HepG2 (cell line): ENCODE results near the gene C3orf85. TPM values are rescaled to one million over a fixed set of nuclear protein-coding genes. Genes with fewer than 3 reads are reported as not detected.

Experiments used
- ATAC-seq: fragments of 200-7000 bp; cut with Tn5 transposase; 3 replicates; pipeline ENCODE4 v1.9.1; 2020; ENCODE audit warnings: mild to moderate bottlenecking, moderate library complexity
- BruUV-seq: library from RNA; stranded (reverse); fragments of 400-500 nt; replicated peaks from 2 replicates; lab custom pipeline; 2021; lab: Mats Ljungman, UMichigan
- CTCF ChIA-PET: fragments of 300-600 bp; formaldehyde crosslinking; extraction: SDS; loops from one replicate; lab custom pipeline; 2021; ENCODE audit warnings: low total read pairs, inconsistent platforms, low intra/inter-chr PET ratio; lab: Yijun Ruan, JAX
- POLR2A ChIA-PET: fragments of 350-600 bp; sonication (Branson Sonifier 250); formaldehyde crosslinking; loops from one replicate; lab custom pipeline; 2020; ENCODE audit warnings: antibody characterized with exemption, inconsistent platforms; lab: Yijun Ruan, JAX
- DNase-seq: peaks from one replicate; pipeline ENCODE4 v3.0.0-alpha.2; 2015; ENCODE audit warnings: low spot score
- FAIRE-seq: peaks from 3 replicates; lab custom pipeline; 2011; peaks lifted over from hg19 to GRCh38; lab: Jason Lieb, UNC
- H2AFZ ChIP-seq: one replicate; pipeline ENCODE4 v1.6.1; 2011; ENCODE audit warnings: low read length, inconsistent platforms
- H3K27ac ChIP-seq: fragments of 300-600 bp; 3 replicates; pipeline ENCODE4 v1.8.0; 2011; ENCODE audit warnings: mixed run types, mild to moderate bottlenecking, mixed read lengths, low read length, inconsistent platforms; ENCODE audit not compliant: insufficient read depth; ENCODE audit errors: extremely low read length
- H3K27me3 ChIP-seq, 2 experiments: fragments of 200-600 bp in 1 of 2; 2 replicates in 1 of 2; 3 replicates in 1 of 2; pipeline versions ENCODE4 v1.6.0 to v1.8.0; 2011; ENCODE audit warnings: low read length in 2 of 2, mild to moderate bottlenecking in 2 of 2, moderate library complexity in 2 of 2, inconsistent platforms in 1 of 2; ENCODE audit not compliant: insufficient read depth in 2 of 2, control insufficient read depth in 1 of 2
- H3K36me3 ChIP-seq, 2 experiments: fragments of 200-600 bp in 1 of 2; replicated peaks in 1 of 2; 2 replicates in 1 of 2; 3 replicates in 1 of 2; pipeline versions ENCODE4 v1.5.1 to v1.8.0; 2011; ENCODE audit warnings: low read length in 2 of 2, inconsistent platforms in 1 of 2; ENCODE audit not compliant: insufficient read depth in 2 of 2, control insufficient read depth in 1 of 2
- H3K4me1 ChIP-seq: 2 replicates; pipeline ENCODE4 v1.5.1; 2012; ENCODE audit warnings: low read length, inconsistent platforms; ENCODE audit not compliant: insufficient read depth
- H3K4me2 ChIP-seq: 2 replicates; pipeline ENCODE4 v1.6.0; 2011; ENCODE audit warnings: low read depth, low read length, inconsistent platforms
- H3K4me3 ChIP-seq, 3 experiments: fragments of 200-600 bp in 1 of 3; sonication (generic), shearing (Covaris generic) in 1 of 3; replicated peaks in 1 of 3; 2 replicates each; pipeline ENCODE4 v1.5.1; 2011 to 2016; ENCODE audit warnings: low read length in 3 of 3, inconsistent platforms in 2 of 3, low read depth in 2 of 3, mild to moderate bottlenecking in 2 of 3, control low read depth in 1 of 3, mixed read lengths in 1 of 3; ENCODE audit not compliant: insufficient read depth in 1 of 3
- H3K79me2 ChIP-seq: one replicate; pipeline ENCODE4 v1.6.1; 2011; ENCODE audit warnings: low read length, inconsistent platforms; ENCODE audit not compliant: insufficient read depth
- H3K9ac ChIP-seq: 2 replicates; pipeline ENCODE4 v1.6.0; 2011; ENCODE audit warnings: mild to moderate bottlenecking, low read depth, low read length, inconsistent platforms; ENCODE audit not compliant: insufficient read depth
- H3K9me3 ChIP-seq: 2 replicates; pipeline ENCODE4 v1.5.1; 2012; ENCODE audit warnings: mild to moderate bottlenecking, low read length
- H4K20me1 ChIP-seq: 2 replicates; pipeline ENCODE4 v1.6.0; 2011; ENCODE audit warnings: inconsistent platforms, mild to moderate bottlenecking, low read length, moderate library complexity; ENCODE audit not compliant: insufficient read depth
- ARID2 ChIP-seq: sonication (generic); formaldehyde crosslinking; IDR thresholded peaks from 2 replicates; pipeline ENCODE4 v1.8.1; 2022; ENCODE audit warnings: mild to moderate bottlenecking, missing genetic modification reagents, borderline replicate concordance
- NFE2L2 ChIP-seq: fragments of 150-350 bp; IDR thresholded peaks from 2 replicates; pipeline ENCODE4 v1.6.1; 2014; ENCODE audit warnings: low read length
- NR2F6 ChIP-seq, 2 experiments: IDR thresholded peaks; 2 replicates each; pipeline ENCODE4 v1.6.1; 2016; ENCODE audit warnings: antibody characterized with exemption in 1 of 2, mild to moderate bottlenecking in 1 of 2
- PRMT3 ChIP-seq: sonication (generic); formaldehyde crosslinking; IDR thresholded peaks from 2 replicates; pipeline ENCODE4 v1.8.1; 2022; ENCODE audit warnings: low read depth, mild to moderate bottlenecking, moderate library complexity, missing genetic modification reagents, borderline replicate concordance
- RORA ChIP-seq: sonication (generic); formaldehyde crosslinking; IDR thresholded peaks from 2 replicates; pipeline ENCODE4 v1.5.0; 2020; ENCODE audit warnings: mild to moderate bottlenecking, missing genetic modification reagents, moderate library complexity
- SNAPC2 ChIP-seq: sonication (generic); formaldehyde crosslinking; IDR thresholded peaks from 2 replicates; pipeline ENCODE4 v1.8.1; 2022; ENCODE audit warnings: mild to moderate bottlenecking, missing genetic modification reagents
- ZKSCAN1 ChIP-seq: fragments of 150-350 bp; IDR thresholded peaks from 2 replicates; pipeline ENCODE4 v1.6.1; 2014; ENCODE audit warnings: low read length
- WGBS: methylation state at CpG from one replicate; pipeline ENCODE4 v1.1.6; 2017; ENCODE audit warnings: low lambda C conversion rate; 5-methylcytosine and 5-hydroxymethylcytosine counted together
- in situ Hi-C: cut with HindIII; loops from 2 replicates; pipeline ENCODE4 v1.10.0; 2017; ENCODE audit warnings: low pct_unique_long_range_greater_than_20kb; ENCODE audit not compliant: extremely low pct_ligation_motif_present
- intact Hi-C: fragments of 100-400 bp; cut with micrococcal nuclease; formaldehyde crosslinking; loops from one replicate; pipeline ENCODE4 v1.10.0; 2022; ENCODE audit not compliant: unreplicated experiment
- polyA plus RNA-seq, 8 experiments: library from polyadenylated mRNA; depleted of rRNA in 3 of 8; stranded (reverse) in 7 of 8; unstranded in 1 of 8; fragments of >200 nt; fragmentation: Illumina TruSeq in 4 of 8; extraction: Trizol in 4 of 8; gene quantifications; 2 replicates each; pipeline versions ENCODE4 v1.2.1 to v1.2.3, GENCODE V29; 2011 to 2016; ENCODE audit warnings: low read depth in 4 of 8, missing spikeins in 1 of 8, mixed read lengths in 1 of 8; ENCODE audit not compliant: insufficient read depth in 1 of 8
- total RNA-seq, 5 experiments: library from RNA; depleted of rRNA; stranded (reverse); fragments of >200 nt; fragmentation: Illumina TruSeq; extraction: Trizol; gene quantifications; 2 replicates each; pipeline ENCODE4 v1.2.3, GENCODE V29; 2016; ENCODE audit warnings: low read depth in 1 of 5
- TF ChIP-seq, protein P1 (sequence below): sonication (generic); formaldehyde crosslinking; IDR thresholded peaks from 2 replicates; pipeline ENCODE4 v1.4.0; 2020; ENCODE audit warnings: missing genetic modification reagents
- TF ChIP-seq, protein P2 (sequence below): sonication (generic); formaldehyde crosslinking; conservative IDR thresholded peaks from 2 replicates; pipeline ENCODE4 v1.4.0; 2020; ENCODE audit warnings: missing genetic modification reagents

Gene C3orf85
- total and polyA plus RNA-seq, 2 of the 13 experiments (the other 11 are each of a cell fraction or from before 2014, with no cell fraction given): not detected

DNA sequence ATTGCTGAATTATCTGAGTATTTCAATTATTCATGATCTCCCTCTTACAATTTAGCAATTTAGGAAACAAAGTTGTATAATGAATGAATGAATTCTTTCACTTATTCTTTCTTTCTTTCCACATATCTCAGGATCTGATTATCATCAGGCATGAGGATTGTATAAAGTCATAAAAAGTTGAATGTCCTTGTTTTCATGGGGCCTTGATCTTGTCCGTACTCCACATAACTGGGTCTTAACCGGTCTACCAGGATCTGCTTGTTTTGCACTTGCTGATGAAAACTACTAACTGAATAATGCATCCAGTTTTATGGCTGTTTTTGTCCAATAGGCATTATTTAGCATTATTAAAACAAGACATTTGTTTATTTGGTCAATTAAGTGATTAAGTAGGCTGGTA lies 12.6 kb downstream of the C3orf85 start:
- intact Hi-C loops (no loop called here), in situ Hi-C loops (no loop called here)

More for the DNA sequence above, 12.6 kb downstream of the C3orf85 start:
- H2AFZ ChIP-seq: no peak overlapping the region
- POLR2A ChIA-PET: no interaction called here
- H3K36me3 ChIP-seq: no peaks in the 10 kb centered on the region
- FAIRE-seq: no peak
- no peaks in the 10 kb centered on the region for H3K9me3 ChIP-seq
- 62% methylated on average over 2 of the region's 2 CpGs for WGBS
- H3K27me3 ChIP-seq: no peaks in the 10 kb centered on the region
- H3K4me3 ChIP-seq: no peak overlapping the region
- CTCF ChIA-PET: no interaction called here
- ATAC-seq: no peak
- no peaks in the 10 kb centered on the region for H3K79me2 ChIP-seq
- no peak for DNase-seq
- no peaks in the 10 kb centered on the region for H3K4me1 ChIP-seq
- no peak overlapping the region for H3K4me2 ChIP-seq
- no TSS peak for BruUV-seq
- no peak overlapping the region for H3K9ac ChIP-seq
- no peaks in the 10 kb centered on the region for H4K20me1 ChIP-seq
- no peak overlapping the region for H3K27ac ChIP-seq
- TF ChIP-seq ARID2 (CRISPR knock-in tag) (no peak), RORA (CRISPR knock-in tag) (no peak), NFE2L2 (no peak), ZKSCAN1 (no peak), PRMT3 (CRISPR knock-in tag) (no peak), SNAPC2 (CRISPR knock-in tag) (no peak), NR2F6 (IDR thresholded peaks at IDR 0.05) (no peak), NR2F6 (CRISPR knock-in tag; IDR thresholded peaks at IDR 0.05) (no peak)
- TF ChIP-seq, protein P1, sequence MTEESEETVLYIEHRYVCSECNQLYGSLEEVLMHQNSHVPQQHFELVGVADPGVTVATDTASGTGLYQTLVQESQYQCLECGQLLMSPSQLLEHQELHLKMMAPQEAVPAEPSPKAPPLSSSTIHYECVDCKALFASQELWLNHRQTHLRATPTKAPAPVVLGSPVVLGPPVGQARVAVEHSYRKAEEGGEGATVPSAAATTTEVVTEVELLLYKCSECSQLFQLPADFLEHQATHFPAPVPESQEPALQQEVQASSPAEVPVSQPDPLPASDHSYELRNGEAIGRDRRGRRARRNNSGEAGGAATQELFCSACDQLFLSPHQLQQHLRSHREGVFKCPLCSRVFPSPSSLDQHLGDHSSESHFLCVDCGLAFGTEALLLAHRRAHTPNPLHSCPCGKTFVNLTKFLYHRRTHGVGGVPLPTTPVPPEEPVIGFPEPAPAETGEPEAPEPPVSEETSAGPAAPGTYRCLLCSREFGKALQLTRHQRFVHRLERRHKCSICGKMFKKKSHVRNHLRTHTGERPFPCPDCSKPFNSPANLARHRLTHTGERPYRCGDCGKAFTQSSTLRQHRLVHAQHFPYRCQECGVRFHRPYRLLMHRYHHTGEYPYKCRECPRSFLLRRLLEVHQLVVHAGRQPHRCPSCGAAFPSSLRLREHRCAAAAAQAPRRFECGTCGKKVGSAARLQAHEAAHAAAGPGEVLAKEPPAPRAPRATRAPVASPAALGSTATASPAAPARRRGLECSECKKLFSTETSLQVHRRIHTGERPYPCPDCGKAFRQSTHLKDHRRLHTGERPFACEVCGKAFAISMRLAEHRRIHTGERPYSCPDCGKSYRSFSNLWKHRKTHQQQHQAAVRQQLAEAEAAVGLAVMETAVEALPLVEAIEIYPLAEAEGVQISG (CRISPR knock-in tag): no peak
- TF ChIP-seq, protein P2, sequence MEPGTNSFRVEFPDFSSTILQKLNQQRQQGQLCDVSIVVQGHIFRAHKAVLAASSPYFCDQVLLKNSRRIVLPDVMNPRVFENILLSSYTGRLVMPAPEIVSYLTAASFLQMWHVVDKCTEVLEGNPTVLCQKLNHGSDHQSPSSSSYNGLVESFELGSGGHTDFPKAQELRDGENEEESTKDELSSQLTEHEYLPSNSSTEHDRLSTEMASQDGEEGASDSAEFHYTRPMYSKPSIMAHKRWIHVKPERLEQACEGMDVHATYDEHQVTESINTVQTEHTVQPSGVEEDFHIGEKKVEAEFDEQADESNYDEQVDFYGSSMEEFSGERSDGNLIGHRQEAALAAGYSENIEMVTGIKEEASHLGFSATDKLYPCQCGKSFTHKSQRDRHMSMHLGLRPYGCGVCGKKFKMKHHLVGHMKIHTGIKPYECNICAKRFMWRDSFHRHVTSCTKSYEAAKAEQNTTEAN (CRISPR knock-in tag): no peak
